ENCODE results near the gene XRRA1. TPM values are rescaled to one million over a fixed set of nuclear protein-coding genes. Genes with fewer than 3 reads are reported as not detected.
A peak's percentile ranks its signal among the peaks of the same experiment; 100 is the strongest.

The XRRA1 gene
- total RNA-seq, 1 experiment from 2014 or later, result 29.5 TPM

- H3K79me2 ChIP-seq (ENCODE audit: low read depth), result peaks cover 95% of the 10 kb centered on the region
- H4K20me1 ChIP-seq (ENCODE audit: insufficient read depth), result peaks cover 41% of the 10 kb centered on the region
- ChIA-PET POLR2A (ENCODE audit: unreplicated experiment) (no interaction called here), CTCF (no interaction called here)
- no peaks in the 10 kb centered on the region for H3K9me2 ChIP-seq (ENCODE audit: insufficient read depth)
- no peak for TF ChIP-seq CTCF (conservative IDR thresholded peaks at IDR 0.05)
- TF ChIP-seq EZH2 (IDR thresholded peaks at IDR 0.05; ENCODE audit: low read depth), result no peak
- H3F3A ChIP-seq (ENCODE audit: insufficient read depth, low read depth), result no peaks in the 10 kb centered on the region; the same call in 1 of the 2 replicates
- no peaks in the 10 kb centered on the region for H3K9me3 ChIP-seq (ENCODE audit: insufficient read depth, low read depth)
- no TSS peak for BruUV-seq (replicated peaks)
- H2AFZ ChIP-seq, result no peak overlapping the region
- intact Hi-C loops (cut with micrococcal nuclease; ENCODE audit: unreplicated experiment), result loop anchor here (5.0 kb wide), 1 partner anchor 34 kb away; the partner anchor contains the start of gene NEU3
- H3K27me3 ChIP-seq (ENCODE audit: insufficient read depth, low read depth), result no peaks in the 10 kb centered on the region
- H3K36me3 ChIP-seq (ENCODE audit: low read depth), result peaks cover 19% of the 10 kb centered on the region; the same call in 1 of the 2 replicates
- H3K4me2 ChIP-seq, result no peak overlapping the region
- H3K4me1 ChIP-seq (replicated peaks; ENCODE audit: insufficient read depth), result peaks cover 9% of the 10 kb centered on the region
- DNase-seq, result no peak
- H3K4me3 ChIP-seq, result no peak overlapping the region
- H3K27ac ChIP-seq, result no peak overlapping the region
These were observed 4.6 kb upstream of the XRRA1 start for GRCh38 chr11:74953451-74953850.

- H4K20me1 ChIP-seq (ENCODE audit: insufficient read depth), result peaks cover 34% of the 10 kb centered on the region
- POLR2A ChIA-PET (ENCODE audit: unreplicated experiment), result no interaction called here
These were observed 3.9 kb upstream of the XRRA1 start for GRCh38 chr11:74952752-74953151.

GRCh38 chr11:74951226-74951625 is 2.3 kb upstream of the XRRA1 start:
- no peak overlapping the region for H3K27ac ChIP-seq
- ChIA-PET CTCF (no interaction called here), POLR2A (ENCODE audit: unreplicated experiment) (no interaction called here)
- TF ChIP-seq EZH2 (IDR thresholded peaks at IDR 0.05; ENCODE audit: low read depth), result no peak
- TF ChIP-seq CTCF (conservative IDR thresholded peaks at IDR 0.05), result no peak
- peaks cover 21% of the 10 kb centered on the region for H4K20me1 ChIP-seq (ENCODE audit: insufficient read depth)
- H3K4me3 ChIP-seq, result no peak overlapping the region
- no peaks in the 10 kb centered on the region for H3K27me3 ChIP-seq (ENCODE audit: insufficient read depth, low read depth)
- no peak for DNase-seq
- BruUV-seq (replicated peaks), result no TSS peak
- no peaks in the 10 kb centered on the region for H3K9me3 ChIP-seq (ENCODE audit: insufficient read depth, low read depth)
- no peaks in the 10 kb centered on the region; the same call in 1 of the 2 replicates for H3F3A ChIP-seq (ENCODE audit: insufficient read depth, low read depth)
- no peak overlapping the region for H2AFZ ChIP-seq
- intact Hi-C loops (cut with micrococcal nuclease; ENCODE audit: unreplicated experiment), result loop anchor here (5.0 kb wide), 1 partner anchor 36 kb away; the partner anchor contains the start of gene NEU3
- peak overlapping the region; percentile 99; the same call in 1 of the 2 replicates for H3K4me2 ChIP-seq
- no peaks in the 10 kb centered on the region for H3K9me2 ChIP-seq (ENCODE audit: insufficient read depth)
- H3K4me1 ChIP-seq (replicated peaks; ENCODE audit: insufficient read depth), result peaks cover 18% of the 10 kb centered on the region
- peaks cover 87% of the 10 kb centered on the region for H3K79me2 ChIP-seq (ENCODE audit: low read depth)
- peaks cover 17% of the 10 kb centered on the region; the same call in 1 of the 2 replicates for H3K36me3 ChIP-seq (ENCODE audit: low read depth)

More at GRCh38 chr11:74952752-74953151, 3.9 kb upstream of the XRRA1 start:
- Histone ChIP-seq H3K27me3 (ENCODE audit: insufficient read depth, low read depth) (no peaks in the 10 kb centered on the region), H3K9me2 (ENCODE audit: insufficient read depth) (no peaks in the 10 kb centered on the region), H3K79me2 (ENCODE audit: low read depth) (peaks cover 95% of the 10 kb centered on the region), H3K4me2 (no peak overlapping the region), H3K27ac (no peak overlapping the region), H2AFZ (no peak overlapping the region), H3F3A (ENCODE audit: insufficient read depth, low read depth) (no peaks in the 10 kb centered on the region; the same call in 1 of the 2 replicates), H3K36me3 (ENCODE audit: low read depth) (peaks cover 17% of the 10 kb centered on the region; the same call in 1 of the 2 replicates), H3K4me1 (replicated peaks; ENCODE audit: insufficient read depth) (peaks cover 15% of the 10 kb centered on the region), H3K9me3 (ENCODE audit: insufficient read depth, low read depth) (no peaks in the 10 kb centered on the region), H3K4me3 (no peak overlapping the region)
- intact Hi-C loops (cut with micrococcal nuclease; ENCODE audit: unreplicated experiment), result loop anchor here (5.0 kb wide), 1 partner anchor 35 kb away; the partner anchor contains the start of gene NEU3
- TF ChIP-seq CTCF (conservative IDR thresholded peaks at IDR 0.05), result no peak
- no peak for TF ChIP-seq EZH2 (IDR thresholded peaks at IDR 0.05; ENCODE audit: low read depth)
- no TSS peak for BruUV-seq (replicated peaks)
- CTCF ChIA-PET, result no interaction called here
- DNase-seq, result no peak

All from PC-9 (cell line).